ENCODE data around the gene GAS2L2. TPM values are rescaled to one million over a fixed set of nuclear protein-coding genes. Genes with fewer than 3 reads are reported as not detected.

Gene GAS2L2
- total RNA-seq, 1 donor from 2014 or later = 0.07 TPM

GRCh38 chr17:35768797-35769196, 15.8 kb upstream of the GAS2L2 start:
- Mint-ChIP-seq H3K4me1 (ENCODE audit: low read depth, unreplicated experiment) (peaks cover 27% of the 10 kb centered on the region), H3K36me3 (ENCODE audit: low read depth, unreplicated experiment) (no peaks in the 10 kb centered on the region), H3K27ac (ENCODE audit: unreplicated experiment) (no peak overlapping the region), H3K27me3 (ENCODE audit: low read depth, unreplicated experiment) (peaks cover 24% of the 10 kb centered on the region), H3K4me3 (ENCODE audit: unreplicated experiment) (no peak overlapping the region), H3K9me3 (ENCODE audit: unreplicated experiment) (no peaks in the 10 kb centered on the region)
- H3K27ac ChIP-seq (ENCODE audit: low read depth, low read length) = no peak overlapping the region
- no peak overlapping the region for H3K9ac ChIP-seq (ENCODE audit: low read length)
- FAIRE-seq = no peak
- no peaks in the 10 kb centered on the region for H3K9me3 ChIP-seq (ENCODE audit: insufficient read depth, low read depth, low read length)
- H3K4me2 ChIP-seq (ENCODE audit: low read length) = no peak overlapping the region
- H3K79me2 ChIP-seq (ENCODE audit: insufficient read depth, low read length) = no peaks in the 10 kb centered on the region
- TF ChIP-seq CTCF (IDR thresholded peaks at IDR 0.05; ENCODE audit: insufficient read depth, low read depth, low read length) (no peak), EZH2 (IDR thresholded peaks at IDR 0.05; ENCODE audit: insufficient read depth, low read length) (no peak)
- H3K36me3 ChIP-seq (ENCODE audit: insufficient read depth, low read length) = no peaks in the 10 kb centered on the region
- no peak overlapping the region for H2AFZ ChIP-seq (ENCODE audit: low read depth, low read length)
- peaks cover 5% of the 10 kb centered on the region for H3K27me3 ChIP-seq (ENCODE audit: insufficient read depth, low read length)
- H4K20me1 ChIP-seq (ENCODE audit: insufficient read depth, low read length) = no peaks in the 10 kb centered on the region
- no peak overlapping the region for H3K4me3 ChIP-seq (ENCODE audit: insufficient read depth, low read depth, low read length)
- H3K4me1 ChIP-seq (ENCODE audit: insufficient read depth, low read length) = peaks cover 8% of the 10 kb centered on the region
- no peak for DNase-seq (ENCODE audit: low read depth)

GRCh38 chr17:35766903-35767510, 14.0 kb upstream of the GAS2L2 start:
- DNase-seq (ENCODE audit: low read depth) (no peak), FAIRE-seq (no peak)
- Mint-ChIP-seq H3K4me3 (ENCODE audit: unreplicated experiment) (no peak overlapping the region), H3K27ac (ENCODE audit: unreplicated experiment) (no peak overlapping the region), H3K27me3 (ENCODE audit: low read depth, unreplicated experiment) (peaks cover 21% of the 10 kb centered on the region), H3K4me1 (ENCODE audit: low read depth, unreplicated experiment) (peaks cover 16% of the 10 kb centered on the region), H3K9me3 (ENCODE audit: unreplicated experiment) (no peaks in the 10 kb centered on the region), H3K36me3 (ENCODE audit: low read depth, unreplicated experiment) (no peaks in the 10 kb centered on the region)
- no peaks in the 10 kb centered on the region for H3K79me2 ChIP-seq (ENCODE audit: insufficient read depth, low read length)
- no peak overlapping the region for H2AFZ ChIP-seq (ENCODE audit: low read depth, low read length)
- H4K20me1 ChIP-seq (ENCODE audit: insufficient read depth, low read length) = no peaks in the 10 kb centered on the region
- no peaks in the 10 kb centered on the region for H3K9me3 ChIP-seq (ENCODE audit: insufficient read depth, low read depth, low read length)
- no peak overlapping the region for H3K4me2 ChIP-seq (ENCODE audit: low read length)
- H3K9ac ChIP-seq (ENCODE audit: low read length) = no peak overlapping the region
- H3K27me3 ChIP-seq (ENCODE audit: insufficient read depth, low read length) = peaks cover 5% of the 10 kb centered on the region
- no peak overlapping the region for H3K4me3 ChIP-seq (ENCODE audit: insufficient read depth, low read depth, low read length)
- TF ChIP-seq EZH2 (IDR thresholded peaks at IDR 0.05; ENCODE audit: insufficient read depth, low read length) (no peak), CTCF (IDR thresholded peaks at IDR 0.05; ENCODE audit: insufficient read depth, low read depth, low read length) (peak; percentile 60)
- H3K4me1 ChIP-seq (ENCODE audit: insufficient read depth, low read length) = peaks cover 8% of the 10 kb centered on the region
- H3K27ac ChIP-seq (ENCODE audit: low read depth, low read length) = no peak overlapping the region
- H3K36me3 ChIP-seq (ENCODE audit: insufficient read depth, low read length) = no peaks in the 10 kb centered on the region

- Histone ChIP-seq H3K27ac (ENCODE audit: low read depth, low read length) (no peak overlapping the region), H3K9ac (ENCODE audit: low read length) (no peak overlapping the region), H2AFZ (ENCODE audit: low read depth, low read length) (no peak overlapping the region), H3K36me3 (ENCODE audit: insufficient read depth, low read length) (no peaks in the 10 kb centered on the region), H3K4me2 (ENCODE audit: low read length) (no peak overlapping the region), H3K27me3 (ENCODE audit: insufficient read depth, low read length) (peaks cover 5% of the 10 kb centered on the region), H4K20me1 (ENCODE audit: insufficient read depth, low read length) (no peaks in the 10 kb centered on the region), H3K79me2 (ENCODE audit: insufficient read depth, low read length) (no peaks in the 10 kb centered on the region), H3K4me1 (ENCODE audit: insufficient read depth, low read length) (peaks cover 8% of the 10 kb centered on the region), H3K4me3 (ENCODE audit: insufficient read depth, low read depth, low read length) (no peak overlapping the region), H3K9me3 (ENCODE audit: insufficient read depth, low read depth, low read length) (no peaks in the 10 kb centered on the region)
- Mint-ChIP-seq H3K9me3 (ENCODE audit: unreplicated experiment) (peaks cover 2% of the 10 kb centered on the region), H3K4me3 (ENCODE audit: unreplicated experiment) (no peak overlapping the region), H3K4me1 (ENCODE audit: low read depth, unreplicated experiment) (peaks cover 15% of the 10 kb centered on the region), H3K36me3 (ENCODE audit: low read depth, unreplicated experiment) (no peaks in the 10 kb centered on the region), H3K27ac (ENCODE audit: unreplicated experiment) (no peak overlapping the region), H3K27me3 (ENCODE audit: low read depth, unreplicated experiment) (peaks cover 20% of the 10 kb centered on the region)
- TF ChIP-seq CTCF (IDR thresholded peaks at IDR 0.05; ENCODE audit: insufficient read depth, low read depth, low read length) (no peak), EZH2 (IDR thresholded peaks at IDR 0.05; ENCODE audit: insufficient read depth, low read length) (no peak)
- FAIRE-seq = no peak
- no peak for DNase-seq (ENCODE audit: low read depth)
These were observed 13.4 kb upstream of the GAS2L2 start for GRCh38 chr17:35766489-35766877.

Data from astrocyte (in vitro differentiated cells and primary cell).